ENCODE data around the gene PMEPA1. TPM values are rescaled to one million over a fixed set of nuclear protein-coding genes. Genes with fewer than 3 reads are reported as not detected.

The PMEPA1 gene
- total and polyA plus RNA-seq, 2 donors (not counting 3 experiments of a cell fraction or from before 2014, with no cell fraction given), result 31.6 to 33.2 TPM

DNA sequence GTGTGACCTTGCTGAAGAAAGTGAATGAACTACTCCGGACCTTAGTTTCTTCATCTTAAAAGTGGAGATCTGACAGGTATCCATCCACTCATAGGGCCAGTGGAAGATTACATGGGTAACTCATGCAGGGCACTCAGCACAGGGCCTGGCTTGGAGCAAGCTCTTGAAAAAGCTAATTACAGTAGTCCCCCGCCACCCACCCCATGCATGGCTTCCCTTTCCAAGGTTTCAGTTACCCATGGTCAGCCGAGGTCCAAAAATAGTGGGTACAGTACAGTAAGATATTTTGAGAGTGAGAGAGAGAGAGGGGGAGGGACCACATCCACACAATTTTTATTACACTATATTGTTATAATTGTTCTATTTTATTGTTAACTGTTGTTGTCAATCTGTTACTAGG, 7.1 kb upstream of the PMEPA1 start:
- no peak for DNase-seq (ENCODE audit: low read depth, low spot score)
- CTCF ChIA-PET, result no interaction called here
- no peak overlapping the region for H3K9ac ChIP-seq (replicated peaks; ENCODE audit: extremely low read depth, insufficient read depth, low read length)
- no peak overlapping the region for H3K4me2 ChIP-seq (ENCODE audit: insufficient read depth, low read length)
- H4K20me1 ChIP-seq (replicated peaks; ENCODE audit: control insufficient read depth, extremely low read depth, insufficient read depth, low read length), result no peaks in the 10 kb centered on the region
- POLR2A ChIA-PET, result no interaction called here
- H2AFZ ChIP-seq (ENCODE audit: low read depth, low read length), result no peak overlapping the region
- BruUV-seq (replicated peaks), result no TSS peak
- no peak overlapping the region for H3K27ac ChIP-seq (ENCODE audit: insufficient read depth, low read depth, low read length)
- H3K27me3 ChIP-seq (ENCODE audit: control insufficient read depth in 2 of 2, insufficient read depth in 2 of 2, low read length in 2 of 2), result no peaks in the 10 kb centered on the region
- no peak for FAIRE-seq
- peaks cover 4% of the 10 kb centered on the region for H3K4me1 ChIP-seq (ENCODE audit: control insufficient read depth, extremely low read depth, insufficient read depth, low read length)
- intact Hi-C loops (cut with micrococcal nuclease) (loop anchor here (10.0 kb wide), 2 partner anchors 332 to 1178 kb away; no protein-coding TSS in a partner anchor), dilution Hi-C loops (cut with MboI; ENCODE audit: extremely low pct_ligation_motif_present, low sequenced_read_pairs) (no loop called here)
- H3K9me1 ChIP-seq (replicated peaks; ENCODE audit: control insufficient read depth, extremely low read depth, insufficient read depth, low read length), result no peaks in the 10 kb centered on the region
- no peaks in the 10 kb centered on the region for H3K79me2 ChIP-seq (ENCODE audit: control insufficient read depth, insufficient read depth, low read length)
- no peak overlapping the region for H3K4me3 ChIP-seq (replicated peaks in 1 of 3; ENCODE audit: insufficient read depth in 1 of 3, low read depth in 1 of 3, low read length in 3 of 3)
- no peaks in the 10 kb centered on the region for H3K9me3 ChIP-seq (replicated peaks; ENCODE audit: control insufficient read depth, insufficient read depth, low read length)
- no peak for TF ChIP-seq JUN (IDR thresholded peaks at IDR 0.05; ENCODE audit: borderline replicate concordance, insufficient read depth, insufficient read length, low read depth)
- TF ChIP-seq POLR2AphosphoS5 (IDR thresholded peaks at IDR 0.05; ENCODE audit: insufficient read depth, low read depth, low read length), result no peak
- TF ChIP-seq, protein P1, sequence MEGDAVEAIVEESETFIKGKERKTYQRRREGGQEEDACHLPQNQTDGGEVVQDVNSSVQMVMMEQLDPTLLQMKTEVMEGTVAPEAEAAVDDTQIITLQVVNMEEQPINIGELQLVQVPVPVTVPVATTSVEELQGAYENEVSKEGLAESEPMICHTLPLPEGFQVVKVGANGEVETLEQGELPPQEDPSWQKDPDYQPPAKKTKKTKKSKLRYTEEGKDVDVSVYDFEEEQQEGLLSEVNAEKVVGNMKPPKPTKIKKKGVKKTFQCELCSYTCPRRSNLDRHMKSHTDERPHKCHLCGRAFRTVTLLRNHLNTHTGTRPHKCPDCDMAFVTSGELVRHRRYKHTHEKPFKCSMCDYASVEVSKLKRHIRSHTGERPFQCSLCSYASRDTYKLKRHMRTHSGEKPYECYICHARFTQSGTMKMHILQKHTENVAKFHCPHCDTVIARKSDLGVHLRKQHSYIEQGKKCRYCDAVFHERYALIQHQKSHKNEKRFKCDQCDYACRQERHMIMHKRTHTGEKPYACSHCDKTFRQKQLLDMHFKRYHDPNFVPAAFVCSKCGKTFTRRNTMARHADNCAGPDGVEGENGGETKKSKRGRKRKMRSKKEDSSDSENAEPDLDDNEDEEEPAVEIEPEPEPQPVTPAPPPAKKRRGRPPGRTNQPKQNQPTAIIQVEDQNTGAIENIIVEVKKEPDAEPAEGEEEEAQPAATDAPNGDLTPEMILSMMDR (IDR thresholded peaks at IDR 0.05; ENCODE audit: extremely low read depth in 1 of 2, insufficient read depth in 1 of 2, low read depth in 1 of 2, low read length in 2 of 2), result no peak
- TF ChIP-seq MYC (IDR thresholded peaks at IDR 0.05; ENCODE audit: low read depth, low read length), result no peak
- TF ChIP-seq EZH2 (IDR thresholded peaks at IDR 0.05; ENCODE audit: borderline replicate concordance, low read depth, low read length, severe bottlenecking), result no peak
- no peak for TF ChIP-seq FOS (IDR thresholded peaks at IDR 0.05; ENCODE audit: borderline replicate concordance, insufficient read depth, low read length)
- TF ChIP-seq GATA2 (IDR thresholded peaks at IDR 0.05; ENCODE audit: insufficient read depth, insufficient read length, low read depth, low read length), result no peak
- TF ChIP-seq, protein P2, sequence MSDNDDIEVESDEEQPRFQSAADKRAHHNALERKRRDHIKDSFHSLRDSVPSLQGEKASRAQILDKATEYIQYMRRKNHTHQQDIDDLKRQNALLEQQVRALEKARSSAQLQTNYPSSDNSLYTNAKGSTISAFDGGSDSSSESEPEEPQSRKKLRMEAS (IDR thresholded peaks at IDR 0.05; ENCODE audit: insufficient read depth, insufficient read length), result no peak
- TF ChIP-seq POLR2A (IDR thresholded peaks at IDR 0.05; ENCODE audit: low read depth, low read length), result no peak
- H3K36me3 ChIP-seq (ENCODE audit: control insufficient read depth in 2 of 2, extremely low read depth in 1 of 2, insufficient read depth in 2 of 2, low read length in 2 of 2), result no peaks in the 10 kb centered on the region

Measured in endothelial cell of umbilical vein (primary cell).